Peyer's patch (tissue), 4 donors: ENCODE results near the gene JAML. TPM values are rescaled to one million over a fixed set of nuclear protein-coding genes. Genes with fewer than 3 reads are reported as not detected.

Source experiments
- DNase-seq, 3 donors: peaks; one replicate each; pipeline ENCODE4 v3.0.0-alpha.2; 2017 to 2019
- H3K27ac ChIP-seq, 4 donors: fragments of 200-600 bp; sonication (generic); one replicate each; pipeline ENCODE4 v1.5.1; 2016 to 2019
- H3K27me3 ChIP-seq, 2 donors: fragments of 200-600 bp; sonication (generic); one replicate each; pipeline ENCODE4 v1.5.1; 2019
- H3K36me3 ChIP-seq, 3 donors: fragments of 200-600 bp; sonication (generic); one replicate each; pipeline ENCODE4 v1.5.1; 2016 to 2019
- H3K4me1 ChIP-seq, 4 donors: fragments of 200-600 bp; sonication (generic); one replicate each; pipeline ENCODE4 v1.5.1; 2016 to 2019
- H3K4me3 ChIP-seq, 4 donors: fragments of 200-600 bp; sonication (generic); 1 replicate in 3 of 4; 2 replicates in 1 of 4; pipeline ENCODE4 v1.5.1; 2016 to 2019; ENCODE audit warnings: mild to moderate bottlenecking in 1 of 4
- H3K9me3 ChIP-seq, 4 donors: fragments of 200-600 bp; sonication (generic); one replicate each; pipeline ENCODE4 v1.5.1; 2016 to 2019; ENCODE audit warnings: mild to moderate bottlenecking in 1 of 4
- CTCF ChIP-seq, 6 experiments: fragments of 450-650 bp in 4 of 6; fragments of 200-600 bp in 2 of 6; sonication (generic) in 1 of 6; IDR thresholded peaks; one replicate each; pipeline ENCODE4 v1.5.1; 2017 to 2019; ENCODE audit warnings: antibody characterized with exemption in 6 of 6, mild to moderate bottlenecking in 3 of 6, moderate library complexity in 1 of 6
- POLR2A ChIP-seq, 2 donors: fragments of 450-650 bp; IDR thresholded peaks; one replicate each; pipeline ENCODE4 v1.5.1; 2017; ENCODE audit warnings: antibody characterized with exemption in 2 of 2, mild to moderate bottlenecking in 2 of 2, moderate library complexity in 2 of 2
- total RNA-seq, 4 donors: library from RNA; depleted of rRNA; stranded (reverse); fragments of >200 nt; gene quantifications; one replicate each; pipeline ENCODE4 v1.1.0, GENCODE V29; 2016

Gene JAML
- total RNA-seq, 4 donors from 2014 or later: 7.5 to 83.3 (median 14.4) TPM

GRCh38 chr11:118221419-118221818, 3.4 kb downstream of the JAML start:
- no peak for DNase-seq
- Histone ChIP-seq H3K9me3 (no peaks in the 10 kb centered on the region), H3K4me3 (peak overlapping the region in 1 of 4 donors; percentile 13), H3K4me1 (peaks cover 0 to 3% (median 0%) of the 10 kb centered on the region in 4 donors), H3K27me3 (no peaks in the 10 kb centered on the region), H3K36me3 (peaks cover 0 to under 1% (median 0%) of the 10 kb centered on the region in 3 donors), H3K27ac (peak overlapping the region in 3 of 4 donors; percentile 19 to 31 (median 26))
- TF ChIP-seq POLR2A (IDR thresholded peaks at IDR 0.05) (no peak), CTCF (IDR thresholded peaks at IDR 0.05) (no peak)

- H3K4me3 ChIP-seq: peak overlapping the region in 1 of 4 donors; percentile 13
- no peaks in the 10 kb centered on the region for H3K4me1 ChIP-seq
- H3K9me3 ChIP-seq: no peaks in the 10 kb centered on the region
- no peaks in the 10 kb centered on the region for H3K27me3 ChIP-seq
- peak overlapping the region in 3 of 4 donors; percentile 8 to 31 (median 8) for H3K27ac ChIP-seq
- DNase-seq: no peak
- TF ChIP-seq CTCF (IDR thresholded peaks at IDR 0.05) (no peak), POLR2A (IDR thresholded peaks at IDR 0.05) (no peak)
- no peaks in the 10 kb centered on the region for H3K36me3 ChIP-seq
Observed at GRCh38 chr11:118219732-118220131, 5.1 kb downstream of the JAML start.

GRCh38 chr11:118219244-118219643, 5.6 kb downstream of the JAML start:
- H3K27me3 ChIP-seq: no peaks in the 10 kb centered on the region
- H3K27ac ChIP-seq: peak overlapping the region in 2 of 4 donors; percentile 8 to 31
- DNase-seq: no peak
- H3K4me3 ChIP-seq: no peak overlapping the region
- H3K9me3 ChIP-seq: no peaks in the 10 kb centered on the region
- peaks cover 0 to 2% (median 0%) of the 10 kb centered on the region in 4 donors for H3K4me1 ChIP-seq
- TF ChIP-seq POLR2A (IDR thresholded peaks at IDR 0.05) (no peak), CTCF (IDR thresholded peaks at IDR 0.05) (no peak)
- H3K36me3 ChIP-seq: no peaks in the 10 kb centered on the region

- Histone ChIP-seq H3K4me3 (no peak overlapping the region), H3K27ac (peak overlapping the region in 2 of 4 donors; percentile 31 to 36), H3K9me3 (no peaks in the 10 kb centered on the region), H3K36me3 (no peaks in the 10 kb centered on the region), H3K27me3 (no peaks in the 10 kb centered on the region), H3K4me1 (peaks cover 0 to 16% (median 4%) of the 10 kb centered on the region in 4 donors)
- no peak for TF ChIP-seq CTCF (IDR thresholded peaks at IDR 0.05)
- TF ChIP-seq POLR2A (IDR thresholded peaks at IDR 0.05): no peak
- no peak for DNase-seq
Observed at GRCh38 chr11:118217575-118217974, 7.2 kb downstream of the JAML start.

GRCh38 chr11:118216621-118217481, 8.0 kb downstream of the JAML start:
- no peaks in the 10 kb centered on the region for H3K27me3 ChIP-seq
- DNase-seq: no peak
- peaks cover 0 to 16% (median 4%) of the 10 kb centered on the region in 4 donors for H3K4me1 ChIP-seq
- H3K36me3 ChIP-seq: no peaks in the 10 kb centered on the region
- peak overlapping the region; percentile 22 to 63 (median 34) for H3K27ac ChIP-seq
- no peak overlapping the region for H3K4me3 ChIP-seq
- TF ChIP-seq POLR2A (IDR thresholded peaks at IDR 0.05) (no peak), CTCF (IDR thresholded peaks at IDR 0.05) (no peak)
- no peaks in the 10 kb centered on the region for H3K9me3 ChIP-seq
